Measurements from ENCODE around the gene DLG1.

DLG1 gene

DNA sequence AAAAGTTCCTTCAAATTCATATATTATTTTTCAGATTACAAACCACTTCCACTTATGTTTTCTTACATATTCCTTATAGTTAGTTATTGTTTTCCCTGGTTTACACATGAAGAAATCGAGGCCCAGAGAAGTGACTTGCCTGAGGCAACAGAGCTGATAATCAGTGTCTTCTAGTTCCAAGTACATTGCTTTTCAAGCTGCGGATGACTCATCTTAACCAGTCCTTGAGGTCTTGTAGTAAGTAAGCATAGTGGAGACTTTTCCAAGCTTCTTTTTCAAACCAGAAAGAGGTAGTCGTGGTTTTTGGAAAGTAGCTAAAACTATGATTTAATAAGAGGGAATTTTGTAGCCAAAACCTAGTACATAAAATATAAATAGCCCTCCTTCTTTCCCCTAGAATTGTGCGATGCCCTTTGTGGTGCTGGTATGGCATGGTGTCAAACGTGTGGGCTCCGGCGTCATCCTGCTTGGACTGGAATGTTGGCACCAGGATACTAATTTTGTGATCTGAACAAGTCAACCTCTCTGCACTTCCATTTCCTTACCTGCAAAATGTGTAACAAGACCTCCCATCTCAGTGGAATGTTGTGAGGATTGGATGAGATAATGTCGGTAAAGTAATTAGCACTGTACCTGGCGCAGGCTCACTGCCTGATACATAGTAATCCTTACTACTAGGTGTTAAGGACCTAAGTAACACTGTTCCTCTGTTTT is 19.0 kb upstream of the DLG1 start:
- FAIRE-seq = peak; percentile 93
- peak; percentile 73 for DNase-seq (ENCODE audit: low spot score)

DNA sequence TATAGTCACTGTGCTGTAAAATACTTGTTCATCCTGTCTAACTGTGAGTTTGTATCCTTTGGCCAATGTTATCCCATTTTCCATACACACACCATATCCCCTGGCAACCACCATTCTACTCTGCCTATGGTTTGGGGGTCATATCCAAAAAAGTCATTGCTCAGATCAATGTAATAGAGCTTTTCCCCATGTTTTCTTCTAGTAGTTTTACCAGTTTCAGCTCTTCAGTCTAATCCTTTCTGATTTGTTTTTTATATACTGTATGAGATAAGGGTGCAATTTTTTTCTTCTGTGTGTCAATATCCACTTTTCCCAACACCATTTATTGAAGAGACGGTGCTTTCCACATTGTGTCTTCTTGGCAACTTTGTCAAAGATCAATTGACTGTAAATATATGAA is 14.0 kb upstream of the DLG1 start:
- DNase-seq (ENCODE audit: low spot score) = peak; percentile 39
- no peak for FAIRE-seq

DNA sequence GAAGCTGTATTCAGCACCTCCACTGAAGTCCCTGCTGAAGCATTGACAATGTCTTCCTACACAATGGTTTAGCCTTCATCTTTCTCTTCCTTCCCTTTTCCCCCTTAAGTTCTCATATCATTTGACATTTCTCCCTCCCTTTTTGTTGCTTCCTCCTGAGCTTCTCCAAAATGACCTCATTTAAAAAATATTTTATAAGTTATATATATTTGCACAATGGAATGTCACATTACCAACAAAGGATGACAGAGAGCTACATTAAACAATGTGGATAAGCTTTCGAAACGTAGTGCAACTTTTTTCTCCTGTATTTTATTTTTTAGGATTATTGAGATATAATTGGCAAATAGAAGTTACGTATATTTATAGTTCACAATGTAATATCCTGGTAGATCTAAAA is 13.2 kb upstream of the DLG1 start:
- peak; percentile 41 for FAIRE-seq

DNA sequence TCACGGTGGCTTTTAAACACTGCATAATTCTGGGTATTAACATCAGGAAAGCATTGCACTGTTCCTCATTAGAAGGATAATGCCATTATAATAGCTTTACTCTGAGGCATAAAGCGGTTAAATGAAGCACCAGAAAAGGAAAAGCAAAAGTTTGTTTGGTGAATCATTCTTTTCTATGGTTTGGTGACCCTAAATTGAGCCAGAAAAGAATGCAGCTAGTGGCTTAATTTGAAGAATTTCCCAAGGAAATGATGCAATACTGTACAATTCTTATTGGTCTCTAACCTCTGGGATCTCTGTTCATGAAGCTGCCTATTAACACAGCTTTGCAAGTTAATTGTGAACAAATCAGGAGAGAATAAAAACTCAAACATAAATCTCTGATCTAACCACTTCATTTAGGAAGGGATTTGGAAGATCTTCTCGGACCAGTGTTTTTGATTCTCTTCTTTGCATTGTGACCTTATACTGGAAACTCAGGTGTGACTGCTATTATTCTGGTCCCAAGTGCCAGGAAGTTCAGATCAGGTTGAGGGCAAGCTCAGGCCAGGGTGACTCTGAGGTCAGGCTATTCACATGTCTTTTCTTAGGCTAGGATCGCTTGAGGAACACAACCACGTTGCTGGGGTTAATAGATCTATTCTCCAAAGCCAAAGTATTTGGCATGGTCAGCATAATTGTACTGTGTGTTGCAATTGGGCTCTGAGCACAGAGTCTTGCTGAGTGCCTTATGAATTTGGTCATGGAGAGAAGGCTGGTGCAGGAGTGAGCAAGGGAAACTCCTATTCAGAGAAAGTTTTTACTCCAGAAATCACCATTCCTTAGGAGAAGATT is 11.3 kb upstream of the DLG1 start:
- peak; percentile 97 for FAIRE-seq
- DNase-seq (ENCODE audit: low spot score) = peak; percentile 96

More for the DNA sequence above, 13.2 kb upstream of the DLG1 start:
- DNase-seq (ENCODE audit: low spot score) = peak; percentile 54

DNA sequence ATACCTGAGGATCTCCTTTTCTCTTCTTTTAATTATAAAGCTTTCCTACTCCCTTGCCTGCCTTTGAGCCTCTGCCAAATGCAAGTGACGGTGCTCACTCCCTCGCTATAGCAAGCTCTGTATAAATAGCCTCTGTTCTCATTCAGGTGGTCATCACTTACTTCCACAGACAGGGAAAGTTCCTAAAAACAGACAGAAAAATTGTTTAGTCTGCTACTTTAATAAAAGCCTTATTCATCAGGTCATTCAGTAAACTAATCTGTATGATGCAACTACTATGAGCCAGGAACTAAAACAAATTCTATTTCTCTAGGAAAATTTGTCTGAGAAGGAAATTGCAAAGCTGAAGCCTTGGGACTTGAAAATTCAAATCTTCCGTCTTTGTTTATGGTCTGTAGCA is 10.2 kb upstream of the DLG1 start:
- FAIRE-seq (peak; percentile 46), DNase-seq (ENCODE audit: low spot score) (peak; percentile 57)

DNA sequence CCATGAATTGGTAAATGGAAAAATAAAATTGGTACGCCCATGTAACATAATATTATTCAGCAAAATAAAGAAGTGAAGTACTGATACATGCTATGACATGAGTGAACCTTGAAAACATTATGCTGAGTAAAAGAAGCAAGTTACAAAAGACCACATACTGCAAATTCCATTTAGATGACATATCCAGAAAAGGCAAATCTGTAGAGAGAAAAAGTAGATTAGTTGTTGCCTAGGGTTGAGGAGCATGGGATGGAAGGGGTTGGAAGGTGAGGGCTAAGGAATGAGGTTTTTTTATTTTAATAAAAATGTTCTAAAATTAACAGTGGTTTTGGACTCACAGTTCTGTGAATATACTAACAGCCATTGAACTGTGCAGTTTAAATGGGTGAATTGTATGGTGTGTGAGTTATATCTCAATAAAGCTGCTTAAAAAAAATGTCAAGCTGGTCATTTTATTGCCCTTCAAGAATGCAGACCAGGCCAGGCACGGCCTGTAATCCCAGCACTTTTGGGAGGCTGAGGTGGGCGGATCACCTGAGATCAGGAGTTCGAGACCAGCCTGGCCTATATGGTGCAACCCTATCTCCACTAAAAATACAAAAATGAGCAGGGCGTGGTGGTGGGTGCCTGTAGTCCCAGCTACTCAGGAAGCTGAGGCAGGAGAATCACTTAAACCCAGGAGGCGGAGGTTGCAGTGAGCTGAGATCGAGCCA is 8.1 kb upstream of the DLG1 start:
- peak; percentile 97 for DNase-seq (ENCODE audit: low spot score)
- peak; percentile 96 for FAIRE-seq

DNA sequence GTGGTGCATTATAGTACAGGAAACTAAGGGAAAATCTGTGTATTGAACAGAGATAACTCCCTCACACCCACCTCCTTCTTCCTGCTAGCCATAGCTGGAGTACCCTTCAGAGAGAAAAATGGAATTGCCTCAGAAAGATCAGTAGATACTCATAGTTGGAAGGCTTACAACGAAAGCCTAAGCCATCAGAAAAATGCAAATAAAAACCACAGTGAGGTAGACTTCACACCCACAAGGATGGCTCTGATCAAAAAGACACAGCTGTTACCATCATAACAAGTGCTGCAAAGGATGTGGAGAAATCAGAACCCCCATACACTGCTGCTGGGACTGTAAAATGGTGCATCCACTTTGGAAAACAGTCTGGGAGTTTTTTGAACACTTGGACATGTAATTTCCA is 7.4 kb upstream of the DLG1 start:
- FAIRE-seq (no peak), DNase-seq (ENCODE audit: low spot score) (peak; percentile 40)

DNA sequence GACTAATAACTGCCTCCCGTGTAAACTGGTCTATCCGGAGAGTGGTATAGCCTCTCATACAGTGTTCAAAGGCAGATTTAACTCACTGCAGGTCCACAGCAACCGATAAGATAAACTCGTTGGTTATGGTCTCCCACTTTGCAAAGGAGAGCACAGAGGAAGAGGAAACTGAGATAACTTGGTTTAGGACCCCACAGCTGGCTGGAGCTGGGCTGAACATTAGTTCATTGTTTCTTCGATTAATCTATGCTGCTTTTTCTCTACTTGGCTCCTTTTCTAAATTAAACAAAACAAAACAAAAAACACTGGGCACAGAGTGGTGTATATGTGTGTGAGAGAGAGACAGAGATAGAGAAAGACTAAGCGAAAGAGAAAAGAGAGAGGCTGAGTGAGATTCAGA is 5.0 kb upstream of the DLG1 start:
- FAIRE-seq (no peak), DNase-seq (ENCODE audit: low spot score) (no peak)

DNA sequence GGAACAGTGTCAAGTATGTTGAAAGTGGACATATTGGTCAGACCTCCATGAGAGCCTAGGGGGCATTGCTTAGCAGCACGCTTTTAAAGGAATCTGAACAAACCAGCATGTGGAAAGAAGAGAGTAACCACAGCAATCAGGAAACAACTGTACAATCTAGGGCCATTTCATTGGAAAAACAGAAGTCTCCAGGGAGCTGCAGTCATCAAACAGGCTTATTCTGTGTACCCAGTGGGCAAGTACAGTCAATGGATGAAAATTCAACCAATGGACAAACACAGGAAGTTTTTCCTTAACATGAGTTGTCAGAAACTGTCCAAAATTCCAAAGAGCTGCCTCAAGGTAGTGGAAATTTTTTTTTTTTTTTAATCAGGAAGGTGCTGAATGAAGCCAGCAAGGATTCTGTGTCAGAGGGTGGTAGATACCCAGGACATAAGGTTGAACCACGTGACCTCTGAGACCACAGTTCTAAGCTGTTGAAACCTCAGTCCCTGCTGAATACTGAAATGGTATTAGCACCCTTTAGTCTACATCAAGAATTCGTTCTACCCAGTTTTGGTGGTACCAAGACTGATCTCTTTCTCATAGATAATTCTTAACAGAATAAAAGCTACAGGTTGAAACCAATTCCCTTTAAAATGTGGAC is 4.4 kb upstream of the DLG1 start:
- DNase-seq (ENCODE audit: low spot score) (peak; percentile 66), FAIRE-seq (peak; percentile 45)

DNA sequence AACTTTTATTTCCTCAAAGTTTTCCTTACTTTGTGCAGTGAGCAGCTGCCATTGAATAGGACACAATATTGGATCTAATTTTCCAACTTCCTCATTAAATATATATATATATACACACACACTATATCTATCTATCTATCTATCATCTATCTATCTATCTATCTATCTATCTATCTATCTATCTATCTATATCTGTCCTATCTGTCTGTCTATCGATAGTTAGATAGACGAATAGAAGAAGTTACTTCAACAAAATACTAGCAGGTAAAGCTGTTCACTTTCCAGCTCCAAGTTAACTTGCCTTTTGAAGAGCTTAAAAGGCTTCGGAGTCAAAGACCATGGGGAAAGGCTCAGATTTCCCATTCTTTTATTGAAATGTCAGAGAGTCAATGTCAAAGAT is 3.6 kb upstream of the DLG1 start:
- DNase-seq (ENCODE audit: low spot score) (no peak), FAIRE-seq (no peak)

DNA sequence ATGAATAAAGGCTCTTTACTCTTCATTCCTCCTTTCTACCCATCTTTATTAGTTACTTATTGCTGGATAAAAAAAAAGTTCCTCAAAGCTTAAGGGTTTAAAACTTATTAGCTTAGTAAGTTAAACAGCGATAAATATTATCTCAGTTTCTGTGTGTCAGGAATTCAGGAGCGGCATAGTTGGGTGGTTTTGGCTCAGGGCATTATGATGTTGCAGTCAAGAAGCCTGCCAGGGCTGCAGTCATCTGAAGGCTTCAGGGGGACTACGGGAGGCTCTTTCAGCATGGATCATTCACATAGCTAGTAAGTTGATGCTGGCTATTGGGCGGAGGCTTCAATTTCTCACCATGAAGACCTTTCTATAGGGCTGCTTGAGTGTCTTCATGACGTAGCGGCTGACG is 1.9 kb upstream of the DLG1 start:
- DNase-seq (ENCODE audit: low spot score) (peak; percentile 42), FAIRE-seq (peak; percentile 80)

DNA sequence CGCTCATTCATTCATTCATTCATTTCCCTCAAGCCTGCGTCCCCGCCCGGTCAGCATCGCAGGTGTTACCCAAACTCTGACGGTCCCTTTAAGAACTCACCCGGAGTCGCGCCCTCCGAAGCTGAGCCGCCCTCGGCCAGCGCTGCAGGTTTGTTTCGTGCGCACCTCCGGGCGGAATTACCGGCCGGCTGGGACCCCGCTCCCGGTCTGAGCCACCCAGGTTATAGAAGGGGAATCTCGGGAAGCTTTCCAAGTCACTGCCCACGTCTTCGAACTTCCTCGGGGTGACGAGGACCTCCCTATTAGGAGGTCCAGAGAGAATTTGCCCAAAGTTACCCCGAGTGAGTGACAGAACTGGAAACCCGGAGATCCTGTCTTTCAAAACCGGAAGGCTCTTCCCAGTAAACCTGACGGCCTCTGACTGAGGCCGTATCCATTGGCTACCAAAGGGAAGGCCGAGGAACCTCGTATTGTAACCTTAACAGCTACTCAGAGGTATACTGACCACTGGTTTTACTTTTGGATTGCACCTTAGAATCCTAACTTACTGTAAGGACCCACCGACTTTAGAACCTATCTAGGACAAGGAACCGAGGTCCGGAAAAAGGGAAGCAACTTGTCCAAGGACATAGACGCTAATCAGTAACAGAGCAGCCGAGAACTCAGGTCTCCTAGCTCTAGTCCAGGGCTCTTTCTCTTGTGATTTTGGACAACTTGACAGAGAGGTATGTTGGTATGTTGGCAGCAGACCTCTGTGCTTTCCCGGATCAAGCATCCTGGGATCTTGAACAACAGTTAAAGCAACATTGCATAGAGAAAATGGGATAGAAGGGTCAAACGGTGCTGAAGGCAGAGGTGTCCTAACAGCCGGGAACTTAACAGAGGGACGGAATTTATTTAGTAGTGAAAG is 788 bp upstream of the DLG1 start:
- DNase-seq (ENCODE audit: low spot score) (peak; percentile 42), FAIRE-seq (no peak)

DNA sequence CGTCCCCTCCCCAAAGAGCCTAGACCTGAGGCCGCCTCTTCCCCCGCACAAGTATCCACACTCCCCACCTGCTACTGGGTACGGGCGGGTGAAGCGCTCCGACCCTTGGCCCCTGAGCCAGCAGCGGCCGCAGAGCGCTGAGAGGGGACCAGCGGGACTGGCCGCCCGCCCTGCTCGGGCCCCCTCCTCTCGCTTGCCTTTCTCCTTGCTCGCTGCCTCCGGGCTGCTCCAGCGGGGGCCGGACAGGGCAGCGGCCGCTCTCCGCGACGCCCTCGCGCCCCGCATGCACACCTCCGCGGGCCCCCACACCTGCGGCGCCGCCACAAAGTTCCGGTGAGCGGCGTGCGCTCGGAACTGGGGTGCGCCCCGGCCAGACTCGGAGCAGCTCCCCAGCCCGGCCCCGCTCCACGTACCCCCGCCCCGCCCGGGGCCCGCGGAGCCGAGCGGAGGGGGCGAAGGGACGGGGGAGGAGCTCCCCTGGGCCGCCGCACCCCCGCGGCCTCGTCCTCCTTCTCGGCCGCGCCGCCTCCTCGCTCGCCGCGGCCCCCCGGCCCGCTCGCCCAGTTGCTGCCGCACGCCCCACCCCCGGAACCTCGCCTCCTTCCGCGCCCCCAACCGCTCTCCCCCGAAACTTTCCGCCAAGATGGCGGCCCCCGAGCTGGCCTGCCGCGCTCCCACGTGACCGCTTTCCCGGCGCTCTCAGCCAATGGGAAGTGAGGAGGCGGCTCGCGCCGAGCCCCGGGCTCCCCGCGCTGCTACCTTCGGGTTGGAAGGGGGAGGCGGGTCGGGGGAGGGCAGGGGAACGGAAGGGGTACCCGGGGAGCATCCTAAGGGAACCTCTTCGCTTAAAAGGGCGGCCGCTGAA is 704 bp downstream of the DLG1 start:
- FAIRE-seq = no peak

DNA sequence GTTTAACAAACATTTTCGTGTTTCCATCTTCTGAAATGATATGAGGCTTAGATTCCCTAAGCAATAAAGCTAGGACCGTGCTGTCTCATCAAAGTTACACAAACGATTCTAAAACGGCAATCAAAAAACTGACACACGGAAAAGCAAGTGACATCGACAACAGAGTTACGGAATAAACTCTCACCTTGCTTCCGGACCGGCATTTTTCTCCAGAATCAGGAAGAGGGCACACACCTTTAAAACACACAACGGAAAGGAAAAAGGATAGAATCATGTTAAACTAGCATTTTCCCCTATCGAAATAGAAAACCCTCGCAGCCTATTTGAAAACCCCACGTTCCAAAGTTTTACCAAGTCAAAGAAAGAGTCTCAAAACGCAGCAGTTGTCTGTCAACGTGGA is 1.4 kb downstream of the DLG1 start:
- DNase-seq (ENCODE audit: low spot score) = no peak

More for the DNA sequence above, 704 bp downstream of the DLG1 start:
- peak; percentile 69 for DNase-seq (ENCODE audit: low spot score)

DNA sequence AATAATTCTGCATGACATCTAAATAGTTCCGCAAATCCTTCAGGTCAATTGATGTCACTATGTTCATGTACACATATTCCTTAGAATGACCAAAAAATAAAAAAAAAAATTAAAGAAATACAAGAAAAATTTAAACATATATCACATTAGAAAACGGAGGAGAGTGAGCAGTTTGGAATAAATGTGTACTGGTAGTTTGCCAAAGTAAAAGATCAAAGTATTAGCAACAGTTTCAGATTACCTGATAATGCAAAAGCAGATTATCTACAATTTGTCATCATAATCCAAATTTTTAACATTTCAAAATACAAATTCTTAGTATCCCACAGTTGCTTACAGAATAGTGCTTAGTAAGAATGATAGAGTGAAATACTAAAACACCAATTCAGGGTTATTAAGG is 1.9 kb downstream of the DLG1 start:
- DNase-seq (ENCODE audit: low spot score) (no peak), FAIRE-seq (no peak)

More for the DNA sequence above, 1.4 kb downstream of the DLG1 start:
- no peak for FAIRE-seq

DNA sequence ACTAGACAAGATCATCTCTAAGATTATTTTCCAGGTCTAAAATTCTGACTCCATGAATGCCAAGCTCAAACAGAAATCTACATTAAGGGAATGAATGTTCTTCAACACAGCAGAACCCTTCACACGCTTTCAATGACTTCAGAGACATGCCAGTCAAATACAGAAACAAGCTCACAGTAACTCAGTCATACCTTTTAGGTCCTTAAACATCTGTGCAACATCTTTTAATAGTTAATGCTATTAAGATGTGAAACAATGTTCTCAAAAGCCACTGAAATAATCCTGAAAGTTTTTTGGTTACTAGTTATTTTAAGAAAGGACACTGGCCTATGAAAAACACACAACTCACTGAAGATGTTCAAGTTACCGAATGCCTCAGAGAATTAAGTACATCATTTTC is 2.5 kb downstream of the DLG1 start:
- no peak for DNase-seq (ENCODE audit: low spot score)
- no peak for FAIRE-seq

DNA sequence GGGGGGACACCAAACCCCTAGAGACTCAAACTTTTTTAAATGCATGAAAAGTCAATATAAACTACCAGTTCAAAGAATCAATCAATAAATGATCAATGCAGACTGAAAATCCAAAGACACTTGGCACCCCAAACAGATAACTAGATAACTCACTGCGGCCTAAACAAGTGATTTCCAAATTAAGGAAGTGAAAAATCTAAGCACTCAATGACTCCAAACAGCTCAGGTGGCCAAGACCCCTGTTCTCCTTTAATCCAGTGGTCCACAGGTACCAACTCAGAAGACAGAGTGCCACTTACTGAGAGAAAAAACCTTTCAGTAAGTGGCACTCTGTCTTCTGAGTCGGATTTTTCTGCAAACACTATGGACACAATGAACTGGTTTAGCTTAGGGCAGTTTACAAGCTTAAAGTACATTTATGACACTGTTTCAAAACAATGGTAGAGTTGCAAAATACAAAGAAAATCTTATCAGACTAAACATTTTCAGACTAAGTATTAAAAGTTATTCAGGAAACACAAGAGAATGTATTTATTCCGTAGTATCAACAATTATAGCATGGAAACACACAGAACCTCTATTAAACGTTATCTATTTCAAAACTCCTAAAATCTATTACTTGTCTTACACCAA is 4.7 kb downstream of the DLG1 start:
- no peak for DNase-seq (ENCODE audit: low spot score)
- FAIRE-seq = no peak

DNA sequence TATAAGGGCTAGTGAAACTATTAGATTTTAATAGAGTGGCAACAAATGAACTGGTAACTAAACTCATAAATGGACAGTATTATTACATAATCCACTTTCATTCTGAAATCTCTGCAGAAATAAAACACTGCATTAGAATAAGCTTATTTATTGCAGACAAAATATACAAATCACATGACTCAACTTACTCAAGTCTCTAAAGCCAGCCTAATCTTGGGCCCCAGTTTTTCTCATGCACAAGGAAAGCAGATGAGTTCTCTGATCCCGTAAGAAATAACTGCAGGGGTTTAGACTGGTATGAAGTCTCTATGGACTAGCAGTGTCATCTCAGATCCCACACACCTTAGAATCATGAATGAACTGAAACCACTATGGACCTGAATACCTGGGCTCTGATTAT is 5.8 kb downstream of the DLG1 start:
- FAIRE-seq (no peak), DNase-seq (ENCODE audit: low spot score) (no peak)

DNA sequence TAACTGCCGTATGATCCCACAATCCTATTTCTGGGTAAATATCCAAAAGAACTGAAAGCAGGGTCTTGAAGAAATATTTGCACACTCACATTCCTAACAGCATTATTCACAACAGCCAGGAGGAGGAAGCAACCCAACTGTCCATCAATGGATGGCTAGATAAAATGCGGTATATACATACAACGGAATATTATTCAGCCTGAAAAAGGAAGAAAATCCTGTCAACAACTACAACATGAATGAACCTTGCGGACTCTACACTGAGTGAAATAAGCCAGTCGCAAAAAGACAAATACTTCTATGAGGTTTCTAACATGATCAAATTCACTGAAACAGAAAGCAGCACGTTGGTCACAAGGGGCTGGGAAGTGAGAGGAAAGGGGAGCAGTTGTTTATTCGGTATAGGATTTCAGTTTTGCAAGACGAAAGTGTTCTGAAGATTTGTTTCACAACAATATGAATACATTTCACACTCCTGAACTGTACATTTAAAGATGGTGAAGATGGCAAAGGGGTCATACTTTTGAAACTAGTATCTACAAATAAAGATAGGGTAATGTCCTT is 6.2 kb downstream of the DLG1 start:
- no peak for FAIRE-seq
- no peak for DNase-seq (ENCODE audit: low spot score)

Measured in RCC 7860 (cell line).